GM19372 (cell line): ENCODE measurements around the gene CEACAM19.
"Not testable (repeated sequence)": the region's sequence is repeated elsewhere in the genome, so short reads cannot be mapped to it uniquely, and the experiment has no call there.

Source experiments
- ATAC-seq: cut with Tn5 transposase; IDR thresholded peaks from one replicate; pipeline ENCODE4 v1.9.1; 2021; ENCODE audit warnings: mild to moderate bottlenecking, low read depth, moderate library complexity; ENCODE audit not compliant: unreplicated experiment

CEACAM19 gene

GRCh38 chr19:44697670-44698034 is 26.4 kb downstream of the CEACAM19 start:
- ATAC-seq = no peak

- ATAC-seq = no peak
Observed at GRCh38 chr19:44698492-44699201, 27.4 kb downstream of the CEACAM19 start, which contains the start of gene CEACAM16. TSS of gene CEACAM16 (plus strand) at chr19:44699151. CDS start at chr19:44701457, 2,306 bp downstream.

DNA sequence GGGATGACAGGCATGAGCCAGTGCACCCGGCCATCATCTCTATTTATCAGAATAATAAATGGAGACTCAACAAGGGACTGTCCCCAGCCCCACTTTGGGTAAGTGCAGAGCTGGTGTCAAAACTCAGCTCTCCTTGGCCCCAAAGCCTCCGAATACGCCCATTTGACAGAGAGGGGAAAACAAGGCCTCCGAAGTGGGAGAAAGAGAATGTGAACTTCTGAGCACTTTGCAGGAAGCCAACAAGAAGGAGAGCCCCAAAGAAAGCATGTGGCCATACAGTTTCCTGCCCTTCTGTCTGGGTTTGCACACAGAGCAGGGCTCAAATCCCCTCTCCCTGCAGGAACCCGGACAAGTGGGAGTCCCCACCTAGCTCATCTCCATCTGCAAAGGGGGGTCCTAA is 29.3 kb downstream of the CEACAM19 start:
- no peak for ATAC-seq

- ATAC-seq = no peak
Observed at GRCh38 chr19:44701228-44701627, 29.9 kb downstream of the CEACAM19 start.

DNA sequence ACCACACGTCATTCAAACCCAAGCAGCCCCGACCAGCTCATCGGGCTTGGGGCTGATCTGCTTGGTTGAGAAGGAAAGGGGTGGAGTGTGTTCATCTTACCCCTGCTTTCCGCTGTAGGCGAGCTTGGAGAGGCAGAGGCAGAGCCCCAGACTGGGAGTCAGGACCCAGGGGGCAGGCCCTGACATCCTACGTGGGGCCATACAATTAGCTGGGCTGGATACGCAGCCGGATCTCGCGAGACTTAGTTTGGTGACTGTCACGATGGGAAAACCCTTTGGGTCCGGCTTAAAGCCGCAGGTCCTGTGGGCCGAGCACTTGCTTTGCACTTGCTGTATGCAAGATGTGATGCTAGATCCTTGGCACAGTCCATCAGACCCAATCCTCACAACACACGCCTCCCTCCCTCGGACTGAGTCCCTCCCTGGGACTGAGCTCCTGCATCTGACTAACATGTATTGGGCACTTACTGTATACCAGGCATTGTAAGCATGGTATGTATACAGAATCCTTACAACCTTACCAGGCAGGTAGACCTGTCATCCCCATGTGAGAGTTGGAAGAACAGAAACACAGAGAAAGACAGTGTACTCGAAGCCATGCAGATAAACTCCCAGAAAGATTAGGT is 31.4 kb downstream of the CEACAM19 start:
- no peak for ATAC-seq

DNA sequence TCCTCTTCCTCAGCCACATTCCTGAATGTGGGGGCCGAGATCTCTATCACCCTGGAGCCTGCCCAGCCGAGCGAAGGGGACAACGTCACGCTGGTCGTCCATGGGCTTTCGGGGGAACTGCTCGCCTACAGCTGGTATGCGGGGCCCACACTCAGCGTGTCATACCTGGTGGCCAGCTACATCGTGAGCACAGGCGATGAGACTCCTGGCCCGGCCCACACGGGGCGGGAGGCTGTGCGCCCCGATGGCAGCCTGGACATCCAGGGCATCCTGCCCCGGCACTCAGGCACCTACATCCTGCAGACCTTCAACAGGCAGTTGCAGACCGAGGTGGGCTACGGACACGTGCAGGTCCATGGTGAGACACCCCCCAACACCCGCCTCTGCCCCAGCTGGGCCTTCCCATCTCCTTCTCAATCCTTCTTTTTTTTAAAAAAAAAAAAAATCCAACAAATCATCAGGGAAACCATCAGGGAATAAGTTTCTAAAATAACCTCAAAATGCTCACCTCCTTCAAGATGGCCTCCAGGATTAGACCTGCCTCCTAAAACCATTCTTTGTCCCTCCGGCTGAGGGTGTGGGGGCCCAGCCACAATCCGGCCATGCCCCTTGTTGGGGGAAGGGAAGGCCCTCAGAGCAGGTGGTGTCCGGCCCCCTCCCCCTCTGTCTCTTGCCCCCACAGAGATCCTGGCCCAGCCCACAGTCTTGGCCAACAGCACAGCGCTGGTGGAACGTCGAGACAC is 32.2 kb downstream of the CEACAM19 start:
- no peak for ATAC-seq

DNA sequence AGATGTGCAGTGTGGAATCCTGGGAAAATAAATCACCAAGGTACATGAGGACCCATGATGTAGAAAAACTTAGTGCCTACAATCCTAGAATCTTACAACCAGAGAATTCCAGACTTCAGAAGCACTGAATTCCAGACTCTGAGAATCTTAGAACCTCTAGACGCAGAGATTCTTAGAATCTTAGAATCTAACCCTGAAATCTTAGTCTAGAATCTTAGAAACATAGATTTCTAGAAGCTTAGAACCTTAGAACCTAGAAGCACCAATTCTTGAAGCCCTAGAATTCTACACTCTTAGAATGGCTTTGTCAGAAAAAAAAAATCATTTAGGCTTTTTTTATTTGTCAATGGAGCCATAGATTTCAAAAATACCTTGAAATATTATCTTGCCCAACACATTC is 33.7 kb downstream of the CEACAM19 start:
- no peak for ATAC-seq

DNA sequence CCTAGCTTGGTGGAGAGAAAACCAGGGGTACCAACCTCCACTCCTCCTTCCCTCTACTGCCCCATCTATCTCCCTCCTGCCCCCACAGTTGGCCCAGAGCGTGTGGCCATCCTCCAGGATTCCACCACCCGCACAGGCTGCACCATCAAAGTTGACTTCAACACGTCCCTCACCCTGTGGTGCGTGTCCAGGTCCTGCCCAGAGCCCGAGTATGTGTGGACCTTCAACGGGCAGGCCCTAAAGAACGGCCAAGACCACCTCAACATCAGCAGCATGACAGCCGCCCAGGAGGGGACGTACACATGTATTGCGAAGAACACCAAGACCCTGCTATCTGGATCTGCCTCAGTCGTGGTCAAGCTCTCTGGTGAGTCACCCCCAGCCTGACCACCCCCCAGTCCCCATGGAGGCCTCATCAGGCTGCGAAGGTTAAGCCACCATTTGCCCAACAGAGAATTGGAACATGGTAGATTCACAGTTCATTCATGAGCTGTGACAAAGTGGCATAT is 34.3 kb downstream of the CEACAM19 start:
- no peak for ATAC-seq

DNA sequence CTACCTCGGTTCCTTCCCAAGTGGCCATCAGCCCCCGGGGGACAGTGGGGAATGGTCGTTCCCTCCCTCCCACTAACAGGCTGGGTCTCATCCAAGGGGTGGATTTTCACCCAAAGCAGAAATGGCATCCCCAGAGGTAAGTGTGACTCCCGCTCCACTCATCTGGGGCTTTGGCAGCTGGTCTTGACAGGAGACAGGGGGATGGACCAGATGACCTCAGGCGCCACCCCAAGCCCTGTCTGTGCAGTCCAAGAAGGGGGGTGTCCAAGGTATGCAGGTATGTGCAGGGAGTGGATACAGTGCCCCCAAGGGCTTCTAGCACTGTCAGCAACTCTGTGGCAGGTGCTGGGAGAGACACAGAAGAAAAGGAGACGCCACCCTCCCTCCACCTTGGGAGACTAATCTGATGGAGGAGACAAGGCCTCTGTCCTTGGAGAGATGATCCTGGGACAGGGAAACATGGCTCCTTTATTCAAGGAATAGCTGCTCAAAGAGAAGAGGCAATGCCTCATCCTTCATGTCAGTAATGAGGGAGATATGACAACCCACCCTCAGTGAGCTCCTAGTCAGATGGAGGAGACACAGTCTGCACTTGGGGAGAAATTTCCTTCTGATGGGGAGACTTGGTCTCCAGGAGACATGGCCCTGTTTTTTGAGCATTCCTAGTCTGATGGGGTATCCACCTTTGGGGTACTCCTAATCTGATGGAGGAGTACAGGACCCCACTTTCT is 35.4 kb downstream of the CEACAM19 start:
- ATAC-seq = no peak

DNA sequence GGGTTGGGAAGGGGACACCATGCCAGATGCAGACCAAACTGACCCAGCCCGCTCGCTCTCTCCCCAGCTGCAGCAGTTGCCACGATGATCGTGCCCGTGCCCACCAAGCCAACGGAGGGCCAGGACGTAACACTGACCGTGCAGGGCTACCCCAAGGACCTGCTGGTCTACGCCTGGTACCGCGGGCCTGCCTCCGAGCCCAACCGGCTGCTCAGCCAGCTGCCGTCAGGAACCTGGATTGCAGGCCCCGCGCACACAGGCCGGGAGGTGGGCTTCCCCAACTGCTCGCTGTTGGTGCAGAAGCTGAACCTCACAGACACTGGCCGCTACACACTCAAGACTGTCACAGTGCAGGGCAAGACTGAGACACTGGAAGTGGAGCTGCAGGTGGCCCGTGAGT is 36.5 kb downstream of the CEACAM19 start:
- no peak for ATAC-seq

DNA sequence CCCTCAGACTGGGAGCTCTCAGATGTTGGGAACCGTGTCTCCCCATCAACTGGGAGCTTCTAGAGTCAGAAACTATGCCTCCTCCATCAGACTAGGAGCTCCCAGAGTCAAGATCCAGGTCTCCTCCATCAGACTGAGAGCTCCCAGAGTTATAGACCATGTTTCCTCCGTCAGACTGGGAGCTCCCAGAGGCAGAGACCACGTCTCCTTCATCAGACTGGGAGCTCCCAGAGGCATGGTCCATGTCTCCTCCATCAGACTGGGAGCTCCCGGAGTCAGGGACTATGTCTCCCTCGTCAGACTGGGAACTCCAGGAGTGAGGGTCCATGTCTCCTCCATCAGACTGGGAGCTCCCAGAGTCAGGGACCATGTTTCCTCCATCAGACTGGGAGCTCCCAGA is 37.7 kb downstream of the CEACAM19 start:
- no peak for ATAC-seq

- not testable (repeated sequence) for ATAC-seq
Observed at GRCh38 chr19:44709434-44710266, 38.4 kb downstream of the CEACAM19 start.

- no peak for ATAC-seq
Observed at GRCh38 chr19:44710483-44710882, 39.2 kb downstream of the CEACAM19 start.

GRCh38 chr19:44712864-44713515 is 41.7 kb downstream of the CEACAM19 start:
- ATAC-seq = no peak

GRCh38 chr19:44714597-44715169 is 43.4 kb downstream of the CEACAM19 start:
- no peak for ATAC-seq

DNA sequence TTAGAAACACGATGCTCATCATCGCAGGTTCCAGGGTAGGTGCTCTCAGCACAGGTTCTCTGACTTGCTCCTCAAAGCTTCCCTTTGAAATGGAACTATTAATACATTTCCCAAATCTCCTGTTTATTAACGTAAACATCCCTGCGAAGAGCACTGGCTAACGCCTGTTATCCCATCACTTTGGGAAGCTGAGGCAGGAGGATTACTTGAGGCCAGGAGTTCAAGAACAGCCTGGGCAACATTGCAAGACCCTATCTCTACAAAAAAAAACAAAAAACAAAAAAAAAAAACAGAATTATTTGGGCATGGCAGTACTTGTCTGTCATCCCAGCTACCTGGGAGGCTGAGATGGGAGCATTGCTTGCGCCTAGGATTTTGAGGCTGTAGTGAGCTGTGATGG is 46.3 kb downstream of the CEACAM19 start:
- no peak for ATAC-seq

- ATAC-seq = no peak
Observed at GRCh38 chr19:44718441-44719261, 47.4 kb downstream of the CEACAM19 start.

DNA sequence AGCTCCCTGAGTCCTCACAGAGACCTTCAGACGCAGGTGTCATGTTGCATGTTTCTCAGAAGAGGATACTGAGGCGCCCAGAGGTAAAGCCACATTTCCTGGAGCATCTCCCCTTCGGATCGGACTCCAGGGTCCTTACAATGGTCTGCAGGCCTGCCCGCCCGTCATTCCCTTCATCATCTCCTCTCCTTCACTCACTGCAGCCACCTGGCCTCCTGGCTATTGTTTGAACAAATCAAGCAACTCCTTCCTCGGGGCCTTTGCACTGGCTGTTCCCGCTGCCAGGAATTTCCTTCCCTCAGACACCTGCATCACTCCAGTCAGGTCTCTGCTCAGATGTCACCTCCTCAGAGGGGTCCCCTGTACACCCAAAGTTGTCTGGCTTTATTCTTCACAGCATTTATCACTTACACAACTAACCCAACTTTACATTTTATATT is 48.0 kb downstream of the CEACAM19 start:
- no peak for ATAC-seq
